SK-N-SH treated with all-trans-retinoic acid at 6 μM for 48 hours (cell line): ENCODE measurements around the gene HMBS.

Experiments used
- ATAC-seq: fragments of 200-7000 bp; cut with Tn5 transposase; 3 replicates; pipeline ENCODE4 v1.9.1; 2020; ENCODE audit warnings: mild to moderate bottlenecking, moderate library complexity
- ARNTL ChIP-seq: fragments of 450-650 bp; formaldehyde crosslinking; IDR thresholded peaks from 2 replicates; pipeline ENCODE4 v1.5.0; 2020; ENCODE audit warnings: low read depth, mild to moderate bottlenecking, moderate library complexity, borderline replicate concordance
- BACH2 ChIP-seq: fragments of 250-450 bp; sonication (Bioruptor Pico); IDR thresholded peaks from 2 replicates; pipeline ENCODE4 v1.9.0; 2021; ENCODE audit warnings: mild to moderate bottlenecking, borderline replicate concordance
- CSRNP3 ChIP-seq: fragments of 250-450 bp; sonication (Bioruptor Pico); IDR thresholded peaks from 2 replicates; pipeline ENCODE4 v1.5.1; 2021; ENCODE audit warnings: mild to moderate bottlenecking, moderate library complexity
- ESRRG ChIP-seq: fragments of 250-450 bp; sonication (Bioruptor Pico); IDR thresholded peaks from 2 replicates; pipeline ENCODE4 v1.6.1; 2021; ENCODE audit warnings: mild to moderate bottlenecking
- GLIS3 ChIP-seq: fragments of 250-450 bp; sonication (Bioruptor Pico); IDR thresholded peaks from 2 replicates; pipeline ENCODE4 v1.5.0; 2020; ENCODE audit warnings: mild to moderate bottlenecking, moderate library complexity
- OSR1 ChIP-seq: fragments of 250-450 bp; sonication (Bioruptor Pico); IDR thresholded peaks from 2 replicates; pipeline ENCODE4 v1.8.0; 2022; ENCODE audit warnings: moderate library complexity, mild to moderate bottlenecking, inconsistent platforms
- PATZ1 ChIP-seq: fragments of 250-450 bp; sonication (Bioruptor Pico); IDR thresholded peaks from 2 replicates; pipeline ENCODE4 v1.8.0; 2020; ENCODE audit warnings: mild to moderate bottlenecking, moderate library complexity, borderline replicate concordance
- PPARA ChIP-seq: fragments of 250-450 bp; sonication (Bioruptor Pico); IDR thresholded peaks from 2 replicates; pipeline ENCODE4 v1.5.0; 2020; ENCODE audit warnings: mild to moderate bottlenecking, borderline replicate concordance
- SNAI2 ChIP-seq: fragments of 250-450 bp; sonication (Bioruptor Pico); IDR thresholded peaks from 2 replicates; pipeline ENCODE4 v1.5.0; 2020; ENCODE audit warnings: mild to moderate bottlenecking, moderate library complexity
- TCF4 ChIP-seq: fragments of 250-450 bp; sonication (Bioruptor Pico); IDR thresholded peaks from 2 replicates; pipeline ENCODE4 v1.8.0; 2021; ENCODE audit warnings: mild to moderate bottlenecking, moderate library complexity, borderline replicate concordance
- TOX ChIP-seq: fragments of 250-450 bp; sonication (Bioruptor Pico); IDR thresholded peaks from 2 replicates; pipeline ENCODE4 v1.8.0; 2021; ENCODE audit warnings: mild to moderate bottlenecking, moderate library complexity, borderline replicate concordance
- TSHZ2 ChIP-seq: fragments of 250-450 bp; sonication (Bioruptor Pico); IDR thresholded peaks from 2 replicates; pipeline ENCODE4 v1.5.0; 2020; ENCODE audit warnings: mild to moderate bottlenecking, moderate library complexity
- ZC3H10 ChIP-seq: fragments of 250-450 bp; sonication (Bioruptor Pico); IDR thresholded peaks from 2 replicates; pipeline ENCODE4 v1.5.1; 2021; ENCODE audit warnings: mild to moderate bottlenecking, moderate library complexity
- ZFP3 ChIP-seq: fragments of 250-450 bp; sonication (Bioruptor Pico); IDR thresholded peaks from 2 replicates; pipeline ENCODE4 v1.5.0; 2020; ENCODE audit warnings: mild to moderate bottlenecking, moderate library complexity
- ZFP30 ChIP-seq: fragments of 450-650 bp; formaldehyde crosslinking; IDR thresholded peaks from 2 replicates; pipeline ENCODE4 v1.5.0; 2022; ENCODE audit warnings: mild to moderate bottlenecking, moderate library complexity
- ZNF565 ChIP-seq: fragments of 450-650 bp; formaldehyde crosslinking; conservative IDR thresholded peaks from 2 replicates; pipeline ENCODE4 v1.5.0; 2020; ENCODE audit warnings: low read depth, mild to moderate bottlenecking, moderate library complexity
- ZNF70 ChIP-seq: fragments of 450-650 bp; formaldehyde crosslinking; IDR thresholded peaks from 2 replicates; pipeline ENCODE4 v1.5.0; 2020; ENCODE audit warnings: mild to moderate bottlenecking, moderate library complexity
- TF ChIP-seq, protein P1 (sequence below): fragments of 250-450 bp; sonication (Bioruptor Pico); IDR thresholded peaks from 2 replicates; pipeline ENCODE4 v1.5.1; 2020; ENCODE audit warnings: low read depth, mild to moderate bottlenecking, moderate library complexity
- TF ChIP-seq, protein P2 (sequence below): fragments of 250-450 bp; sonication (Bioruptor Pico); IDR thresholded peaks from 2 replicates; pipeline ENCODE4 v1.8.0; 2021; ENCODE audit warnings: low read depth, mild to moderate bottlenecking, moderate library complexity, borderline replicate concordance

The HMBS gene

GRCh38 chr11:119077839-119078238, 6.8 kb upstream of the HMBS start:
- no peak for ATAC-seq
- no peak for TF ChIP-seq ZNF70 (CRISPR knock-in tag)
- TF ChIP-seq BACH2 = no peak
- TF ChIP-seq ZFP3 (CRISPR knock-in tag) = no peak
- no peak for TF ChIP-seq GLIS3 (CRISPR knock-in tag)
- TF ChIP-seq, protein P1, sequence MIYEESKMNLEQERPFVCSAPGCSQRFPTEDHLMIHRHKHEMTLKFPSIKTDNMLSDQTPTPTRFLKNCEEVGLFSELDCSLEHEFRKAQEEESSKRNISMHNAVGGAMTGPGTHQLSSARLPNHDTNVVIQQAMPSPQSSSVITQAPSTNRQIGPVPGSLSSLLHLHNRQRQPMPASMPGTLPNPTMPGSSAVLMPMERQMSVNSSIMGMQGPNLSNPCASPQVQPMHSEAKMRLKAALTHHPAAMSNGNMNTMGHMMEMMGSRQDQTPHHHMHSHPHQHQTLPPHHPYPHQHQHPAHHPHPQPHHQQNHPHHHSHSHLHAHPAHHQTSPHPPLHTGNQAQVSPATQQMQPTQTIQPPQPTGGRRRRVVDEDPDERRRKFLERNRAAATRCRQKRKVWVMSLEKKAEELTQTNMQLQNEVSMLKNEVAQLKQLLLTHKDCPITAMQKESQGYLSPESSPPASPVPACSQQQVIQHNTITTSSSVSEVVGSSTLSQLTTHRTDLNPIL (CRISPR knock-in tag) = no peak
- no peak for TF ChIP-seq TOX (CRISPR knock-in tag)
- TF ChIP-seq CSRNP3 (CRISPR knock-in tag) = no peak
- no peak for TF ChIP-seq SNAI2 (CRISPR knock-in tag)
- no peak for TF ChIP-seq ZFP30 (CRISPR knock-in tag)
- TF ChIP-seq, all 23 proteins: peak for 0

DNA sequence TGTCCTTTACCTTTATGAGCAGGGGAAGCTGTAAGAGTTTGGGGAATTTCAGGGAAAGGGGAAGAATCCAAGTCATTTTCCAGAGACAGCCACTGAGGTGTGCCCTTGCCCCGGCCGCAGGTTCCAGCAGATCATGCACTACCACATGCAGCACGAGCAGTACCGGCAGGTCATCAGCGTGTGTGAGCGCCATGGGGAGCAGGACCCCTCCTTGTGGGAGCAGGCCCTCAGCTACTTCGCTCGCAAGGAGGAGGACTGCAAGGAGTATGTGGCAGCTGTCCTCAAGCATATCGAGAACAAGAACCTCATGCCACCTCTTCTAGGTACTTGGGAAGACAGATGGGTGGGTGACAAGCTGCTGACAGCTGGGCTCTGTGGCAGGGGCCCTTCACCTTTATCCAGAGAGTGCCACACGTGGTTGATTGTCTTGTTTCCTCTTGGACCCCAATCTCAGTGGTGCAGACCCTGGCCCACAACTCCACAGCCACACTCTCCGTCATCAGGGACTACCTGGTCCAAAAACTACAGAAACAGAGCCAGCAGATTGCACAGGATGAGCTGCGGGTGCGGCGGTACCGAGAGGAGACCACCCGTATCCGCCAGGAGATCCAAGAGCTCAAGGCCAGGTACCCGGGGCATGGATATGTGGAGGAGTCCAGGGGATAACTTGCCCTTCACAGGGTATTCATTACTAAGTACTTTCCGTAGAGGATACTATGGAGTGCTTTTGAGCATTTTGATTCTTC, 5.8 kb upstream of the HMBS start:
- ATAC-seq = no peak
- TF ChIP-seq BACH2 (no peak), SNAI2 (CRISPR knock-in tag) (no peak), TCF4 (CRISPR knock-in tag) (no peak), ZFP30 (CRISPR knock-in tag) (no peak), ZFP3 (CRISPR knock-in tag) (no peak), GLIS3 (CRISPR knock-in tag) (no peak), ZNF70 (CRISPR knock-in tag) (no peak), ZNF565 (CRISPR knock-in tag) (no peak), ARNTL (CRISPR knock-in tag) (no peak)
- TF ChIP-seq, protein P2, sequence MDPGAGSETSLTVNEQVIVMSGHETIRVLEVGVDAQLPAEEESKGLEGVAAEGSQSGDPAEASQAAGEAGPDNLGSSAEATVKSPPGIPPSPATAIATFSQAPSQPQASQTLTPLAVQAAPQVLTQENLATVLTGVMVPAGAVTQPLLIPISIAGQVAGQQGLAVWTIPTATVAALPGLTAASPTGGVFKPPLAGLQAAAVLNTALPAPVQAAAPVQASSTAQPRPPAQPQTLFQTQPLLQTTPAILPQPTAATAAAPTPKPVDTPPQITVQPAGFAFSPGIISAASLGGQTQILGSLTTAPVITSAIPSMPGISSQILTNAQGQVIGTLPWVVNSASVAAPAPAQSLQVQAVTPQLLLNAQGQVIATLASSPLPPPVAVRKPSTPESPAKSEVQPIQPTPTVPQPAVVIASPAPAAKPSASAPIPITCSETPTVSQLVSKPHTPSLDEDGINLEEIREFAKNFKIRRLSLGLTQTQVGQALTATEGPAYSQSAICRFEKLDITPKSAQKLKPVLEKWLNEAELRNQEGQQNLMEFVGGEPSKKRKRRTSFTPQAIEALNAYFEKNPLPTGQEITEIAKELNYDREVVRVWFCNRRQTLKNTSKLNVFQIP (CRISPR knock-in tag) = no peak

DNA sequence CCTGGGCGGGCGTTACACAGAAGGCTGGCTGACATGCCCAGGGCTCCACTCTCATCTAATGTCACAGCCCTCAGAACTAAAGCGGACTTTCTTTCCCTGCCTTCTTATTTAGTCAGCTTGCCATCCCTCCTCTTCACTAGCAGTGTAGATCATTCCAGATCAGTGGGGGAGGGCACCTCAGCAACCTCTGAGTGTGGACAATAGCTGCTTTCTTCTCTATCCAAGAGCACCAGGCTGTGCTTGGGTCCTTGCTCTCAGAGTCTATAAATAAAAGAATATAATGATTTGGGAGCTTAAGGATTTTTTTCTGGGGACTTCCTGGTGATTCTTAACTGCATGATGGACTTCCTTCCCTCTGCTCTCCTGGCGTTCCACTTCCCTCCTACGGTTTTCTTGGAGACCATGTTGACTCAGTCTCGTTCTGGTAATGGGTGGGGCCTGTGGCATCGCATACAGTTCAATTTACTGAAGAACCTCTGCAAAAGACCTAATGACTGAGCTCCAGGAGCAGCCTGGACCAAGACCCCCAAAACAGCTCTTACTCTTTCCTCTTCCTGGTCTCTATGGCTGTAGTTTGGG, 2.9 kb upstream of the HMBS start:
- TF ChIP-seq, protein P1 (CRISPR knock-in tag) = no peak
- ATAC-seq = no peak

GRCh38 chr11:119085437-119085847, 761 bp downstream of the HMBS start:
- TF ChIP-seq CSRNP3 (CRISPR knock-in tag) = no peak
- TF ChIP-seq ZC3H10 (CRISPR knock-in tag) = no peak
- TF ChIP-seq ARNTL (CRISPR knock-in tag) = no peak
- TF ChIP-seq GLIS3 (CRISPR knock-in tag) = no peak
- TF ChIP-seq PPARA = no peak
- no peak for TF ChIP-seq TSHZ2 (CRISPR knock-in tag)
- no peak for TF ChIP-seq TCF4 (CRISPR knock-in tag)
- no peak for TF ChIP-seq ZFP30 (CRISPR knock-in tag)
- no peak for TF ChIP-seq ZFP3 (CRISPR knock-in tag)
- TF ChIP-seq, protein P1 (CRISPR knock-in tag) = no peak
- TF ChIP-seq OSR1 (CRISPR knock-in tag) = no peak
- TF ChIP-seq ESRRG = no peak
- no peak for TF ChIP-seq PATZ1 (CRISPR knock-in tag)
- peak; percentile 57 for ATAC-seq
